Measurements from ENCODE around the gene ADGRG6.

DNA sequence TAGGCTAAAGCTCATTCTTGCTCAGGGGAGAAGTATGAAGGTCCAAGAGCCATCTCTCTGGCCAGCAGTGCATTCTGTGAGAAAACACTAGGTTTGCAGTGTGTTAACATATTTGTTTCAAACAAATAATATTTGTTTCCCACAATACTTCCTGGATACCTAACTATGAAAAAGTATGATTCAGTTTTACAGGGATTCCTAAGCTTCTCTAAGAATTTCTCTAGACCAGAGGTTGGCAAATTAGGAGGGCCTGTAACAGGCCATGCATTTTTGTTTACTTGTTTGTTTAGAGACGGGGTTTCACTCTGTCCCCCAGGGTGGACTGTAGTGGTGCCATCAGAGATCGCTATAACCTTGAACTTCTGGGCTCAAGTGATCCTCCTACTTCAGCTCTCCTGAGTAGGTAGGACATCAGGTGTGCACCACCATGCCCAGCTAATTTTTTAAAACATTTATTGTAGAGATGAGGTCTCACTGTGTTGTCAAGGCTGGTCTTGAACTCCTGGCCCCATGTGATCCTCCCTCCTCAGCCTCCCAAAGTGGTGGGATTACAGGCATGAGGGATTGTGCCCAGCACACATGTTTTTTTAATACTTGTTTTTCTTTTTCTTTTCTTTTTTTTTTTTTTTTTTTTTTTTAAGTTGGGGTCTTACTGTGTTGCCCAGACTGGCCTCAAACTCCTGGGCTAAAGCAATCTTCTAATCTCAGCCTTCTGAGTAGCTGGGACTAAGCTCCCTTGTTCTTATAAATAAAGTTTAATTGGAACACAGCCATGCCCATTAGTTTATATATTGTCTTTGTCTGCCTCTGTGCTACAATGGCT lies 71.7 kb downstream of the ADGRG6 start:
- TF ChIP-seq, protein P1, sequence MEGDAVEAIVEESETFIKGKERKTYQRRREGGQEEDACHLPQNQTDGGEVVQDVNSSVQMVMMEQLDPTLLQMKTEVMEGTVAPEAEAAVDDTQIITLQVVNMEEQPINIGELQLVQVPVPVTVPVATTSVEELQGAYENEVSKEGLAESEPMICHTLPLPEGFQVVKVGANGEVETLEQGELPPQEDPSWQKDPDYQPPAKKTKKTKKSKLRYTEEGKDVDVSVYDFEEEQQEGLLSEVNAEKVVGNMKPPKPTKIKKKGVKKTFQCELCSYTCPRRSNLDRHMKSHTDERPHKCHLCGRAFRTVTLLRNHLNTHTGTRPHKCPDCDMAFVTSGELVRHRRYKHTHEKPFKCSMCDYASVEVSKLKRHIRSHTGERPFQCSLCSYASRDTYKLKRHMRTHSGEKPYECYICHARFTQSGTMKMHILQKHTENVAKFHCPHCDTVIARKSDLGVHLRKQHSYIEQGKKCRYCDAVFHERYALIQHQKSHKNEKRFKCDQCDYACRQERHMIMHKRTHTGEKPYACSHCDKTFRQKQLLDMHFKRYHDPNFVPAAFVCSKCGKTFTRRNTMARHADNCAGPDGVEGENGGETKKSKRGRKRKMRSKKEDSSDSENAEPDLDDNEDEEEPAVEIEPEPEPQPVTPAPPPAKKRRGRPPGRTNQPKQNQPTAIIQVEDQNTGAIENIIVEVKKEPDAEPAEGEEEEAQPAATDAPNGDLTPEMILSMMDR (conservative IDR thresholded peaks at IDR 0.05; ENCODE audit: low read depth, low read length): no peak
- TF ChIP-seq EZH2 (IDR thresholded peaks at IDR 0.05; ENCODE audit: borderline replicate concordance, low read depth, low read length, poor library complexity, severe bottlenecking): no peak

All from A673 (cell line).